Esophagus squamous epithelium (tissue), 5 donors: ENCODE data around the gene SCAPER. TPM values are rescaled to one million over a fixed set of nuclear protein-coding genes. Genes with fewer than 3 reads are reported as not detected.
"Not testable (repeated sequence)": the region's sequence is repeated elsewhere in the genome, so short reads cannot be mapped to it uniquely, and the experiment has no call there.

Experiments
- DNase-seq: peaks from one replicate; lab custom pipeline; 2025; lab: John Stamatoyannopoulos, UW
- H3K27ac ChIP-seq, 4 donors: fragments of 200-600 bp; sonication (generic); one replicate each; pipeline ENCODE4 v1.5.1; 2016 to 2019; ENCODE audit warnings: mild to moderate bottlenecking in 1 of 4
- H3K27me3 ChIP-seq, 4 donors: fragments of 200-600 bp; sonication (generic); 1 replicate in 3 of 4; 2 replicates in 1 of 4; pipeline versions ENCODE4 v1.5.1 to v1.6.0; 2017 to 2021; ENCODE audit warnings: antibody characterized with exemption in 1 of 4
- H3K36me3 ChIP-seq, 3 donors: fragments of 200-600 bp; sonication (generic); one replicate each; pipeline ENCODE4 v1.5.1; 2016 to 2019
- H3K4me1 ChIP-seq, 3 donors: fragments of 200-600 bp; sonication (generic); one replicate each; pipeline ENCODE4 v1.5.1; 2017 to 2019
- H3K4me3 ChIP-seq, 4 donors: fragments of 200-600 bp; sonication (generic); 1 replicate in 3 of 4; 2 replicates in 1 of 4; pipeline ENCODE4 v1.5.1; 2016 to 2019; ENCODE audit warnings: mild to moderate bottlenecking in 2 of 4, moderate library complexity in 1 of 4
- H3K9me3 ChIP-seq, 3 donors: fragments of 200-600 bp; sonication (generic); one replicate each; pipeline ENCODE4 v1.5.1; 2016 to 2019
- POLR2A ChIP-seq, 4 donors: fragments of 450-650 bp; IDR thresholded peaks; one replicate each; pipeline ENCODE4 v1.6.1; 2017; ENCODE audit warnings: antibody characterized with exemption in 4 of 4, mild to moderate bottlenecking in 4 of 4, moderate library complexity in 3 of 4
- WGBS, 2 donors: methylation state at CpG; one replicate each; pipeline ENCODE4 v1.1.5; 2018; 5-methylcytosine and 5-hydroxymethylcytosine counted together
- intact Hi-C: fragments of 100-400 bp; cut with DNase I; formaldehyde crosslinking; loops from one replicate; pipeline ENCODE4 v1.15.0; 2022
- total RNA-seq, 4 donors: library from RNA; depleted of rRNA; stranded (reverse); fragments of >200 nt; gene quantifications; one replicate each; pipeline ENCODE4 v1.1.0, GENCODE V29; 2016
- TF ChIP-seq, protein P1 (sequence below), 6 experiments: fragments of 450-650 bp in 4 of 6; fragments of 200-600 bp in 2 of 6; sonication (generic) in 2 of 6; IDR thresholded peaks; one replicate each; pipeline ENCODE4 v1.5.1; 2016 to 2019; ENCODE audit warnings: antibody characterized with exemption in 6 of 6, mild to moderate bottlenecking in 4 of 6, moderate library complexity in 4 of 6
- donor health status: DM: yes; HTN: yes; CAD: no.

Gene SCAPER
- total RNA-seq, 4 donors from 2014 or later: 18.3 to 30.1 (median 25.3) TPM

DNA sequence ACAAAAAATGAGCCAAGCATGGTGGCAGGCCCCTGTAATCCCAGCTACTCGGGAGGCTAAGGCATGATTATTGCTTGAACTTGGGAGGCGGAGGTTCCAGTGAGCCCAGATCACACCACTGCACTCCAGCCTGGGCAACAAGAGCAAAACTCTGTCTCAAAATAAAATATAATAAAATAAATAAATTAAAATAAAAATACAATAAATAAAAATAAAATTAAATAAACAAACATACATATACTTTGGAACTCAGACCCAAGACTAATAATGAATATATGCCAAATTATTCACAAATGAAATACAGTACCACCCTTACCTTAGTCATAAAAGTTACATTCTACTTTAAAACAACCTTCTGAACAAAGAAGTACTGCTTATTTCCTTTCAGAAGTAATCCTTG is 81.8 kb downstream of the SCAPER start:
- Histone ChIP-seq H3K4me3 (no peak overlapping the region), H3K9me3 (peaks cover 0 to 6% (median 5%) of the 10 kb centered on the region in 3 donors)
- intact Hi-C loops: no loop called here

DNA sequence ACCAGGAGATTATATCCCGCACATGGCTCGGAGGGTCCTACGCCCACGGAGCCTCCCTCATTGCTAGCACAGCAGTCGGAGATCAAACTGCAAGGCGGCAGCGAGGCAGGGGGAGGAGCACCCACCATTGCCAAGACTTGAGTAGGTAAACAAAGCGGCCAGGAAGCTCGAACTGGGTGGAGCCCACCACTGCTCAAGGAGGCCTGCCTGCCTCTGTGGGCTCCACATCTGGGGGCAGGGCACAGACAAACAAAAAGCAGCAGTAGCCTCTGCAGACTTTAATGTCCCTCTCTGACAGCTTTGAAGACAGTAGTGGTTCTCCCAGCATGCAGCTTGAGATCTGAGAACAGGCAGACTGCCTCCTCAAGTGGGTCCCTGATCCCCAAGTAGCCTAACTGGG is 86.2 kb downstream of the SCAPER start:
- intact Hi-C loops, H3K27me3 ChIP-seq: not testable (repeated sequence)
- 92% methylated on average over 2 to 4 of the region's 9 CpGs for WGBS, 2 donors

More for the DNA sequence above, 81.8 kb downstream of the SCAPER start:
- no peak overlapping the region for H3K27ac ChIP-seq
- no peaks in the 10 kb centered on the region for H3K27me3 ChIP-seq
- peaks cover 0 to 6% (median 0%) of the 10 kb centered on the region in 3 donors for H3K36me3 ChIP-seq
- no peaks in the 10 kb centered on the region for H3K4me1 ChIP-seq
- no peak for DNase-seq
- WGBS, 2 donors: 86 to 95% methylated on average over 2 of the region's 2 CpGs
- TF ChIP-seq, protein P1, sequence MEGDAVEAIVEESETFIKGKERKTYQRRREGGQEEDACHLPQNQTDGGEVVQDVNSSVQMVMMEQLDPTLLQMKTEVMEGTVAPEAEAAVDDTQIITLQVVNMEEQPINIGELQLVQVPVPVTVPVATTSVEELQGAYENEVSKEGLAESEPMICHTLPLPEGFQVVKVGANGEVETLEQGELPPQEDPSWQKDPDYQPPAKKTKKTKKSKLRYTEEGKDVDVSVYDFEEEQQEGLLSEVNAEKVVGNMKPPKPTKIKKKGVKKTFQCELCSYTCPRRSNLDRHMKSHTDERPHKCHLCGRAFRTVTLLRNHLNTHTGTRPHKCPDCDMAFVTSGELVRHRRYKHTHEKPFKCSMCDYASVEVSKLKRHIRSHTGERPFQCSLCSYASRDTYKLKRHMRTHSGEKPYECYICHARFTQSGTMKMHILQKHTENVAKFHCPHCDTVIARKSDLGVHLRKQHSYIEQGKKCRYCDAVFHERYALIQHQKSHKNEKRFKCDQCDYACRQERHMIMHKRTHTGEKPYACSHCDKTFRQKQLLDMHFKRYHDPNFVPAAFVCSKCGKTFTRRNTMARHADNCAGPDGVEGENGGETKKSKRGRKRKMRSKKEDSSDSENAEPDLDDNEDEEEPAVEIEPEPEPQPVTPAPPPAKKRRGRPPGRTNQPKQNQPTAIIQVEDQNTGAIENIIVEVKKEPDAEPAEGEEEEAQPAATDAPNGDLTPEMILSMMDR (IDR thresholded peaks at IDR 0.05): no peak
- no peak for TF ChIP-seq POLR2A (IDR thresholded peaks at IDR 0.05)

DNA sequence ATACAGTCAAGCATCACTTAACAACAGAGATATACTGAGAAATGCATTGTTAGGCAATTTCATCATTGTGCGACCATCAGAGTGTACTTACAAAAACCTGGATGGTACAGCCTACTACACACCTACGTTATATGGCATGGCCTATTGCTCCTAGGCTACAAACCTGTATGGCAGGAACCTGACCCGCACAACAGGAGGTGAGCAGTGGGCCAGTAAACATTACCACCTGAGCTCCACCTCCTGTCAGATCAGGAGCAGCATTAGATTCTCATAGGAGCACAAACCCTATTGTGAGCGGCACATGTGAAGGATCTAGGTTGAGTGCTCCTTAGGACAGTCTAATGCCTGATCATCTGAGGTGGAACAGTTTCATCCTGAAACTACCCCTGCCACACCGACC is 89.7 kb downstream of the SCAPER start:
- TF ChIP-seq, protein P1 (IDR thresholded peaks at IDR 0.05): no peak
- no peak for TF ChIP-seq POLR2A (IDR thresholded peaks at IDR 0.05)
- Histone ChIP-seq H3K4me3 (no peak overlapping the region), H3K36me3 (peaks cover 0 to 6% (median 0%) of the 10 kb centered on the region in 3 donors), H3K9me3 (peaks cover 0 to 6% (median 5%) of the 10 kb centered on the region in 3 donors), H3K4me1 (no peaks in the 10 kb centered on the region), H3K27ac (no peak overlapping the region), H3K27me3 (no peaks in the 10 kb centered on the region)
- intact Hi-C loops: no loop called here
- WGBS, 2 donors: 74 to 91% methylated on average over 4 to 5 of the region's 5 CpGs
- no peak for DNase-seq

More for the DNA sequence above, 86.2 kb downstream of the SCAPER start:
- not testable (repeated sequence) for DNase-seq, H3K4me3 ChIP-seq, H3K4me1 ChIP-seq, H3K27ac ChIP-seq, H3K36me3 ChIP-seq, H3K9me3 ChIP-seq

DNA sequence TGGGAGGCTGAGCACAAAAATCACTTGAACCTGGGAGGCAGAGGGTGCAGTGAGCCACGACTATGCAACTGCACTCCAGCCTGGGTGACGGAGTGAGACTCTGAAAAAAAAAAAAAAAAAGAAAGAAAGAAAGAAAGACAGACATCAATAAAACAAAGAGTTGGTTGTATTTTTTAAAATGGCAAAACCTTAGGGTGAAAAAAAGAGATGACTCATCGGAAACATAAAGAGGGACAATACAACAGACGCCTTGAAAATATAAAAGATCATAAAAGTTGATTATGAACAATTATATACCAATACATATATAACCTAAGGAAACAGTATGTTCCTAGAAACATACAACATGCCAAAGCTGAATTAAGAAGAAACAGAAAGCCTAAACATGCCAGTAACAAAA is 92.8 kb downstream of the SCAPER start:
- Histone ChIP-seq H3K36me3 (no peaks in the 10 kb centered on the region), H3K4me3 (no peak overlapping the region), H3K27me3 (no peaks in the 10 kb centered on the region), H3K9me3 (no peaks in the 10 kb centered on the region), H3K27ac (no peak overlapping the region), H3K4me1 (no peaks in the 10 kb centered on the region)
- WGBS, 2 donors: 74 to 82% methylated on average over 4 of the region's 4 CpGs
- intact Hi-C loops: no loop called here
- TF ChIP-seq POLR2A (IDR thresholded peaks at IDR 0.05): no peak
- TF ChIP-seq, protein P1 (IDR thresholded peaks at IDR 0.05): no peak
- DNase-seq: no peak

DNA sequence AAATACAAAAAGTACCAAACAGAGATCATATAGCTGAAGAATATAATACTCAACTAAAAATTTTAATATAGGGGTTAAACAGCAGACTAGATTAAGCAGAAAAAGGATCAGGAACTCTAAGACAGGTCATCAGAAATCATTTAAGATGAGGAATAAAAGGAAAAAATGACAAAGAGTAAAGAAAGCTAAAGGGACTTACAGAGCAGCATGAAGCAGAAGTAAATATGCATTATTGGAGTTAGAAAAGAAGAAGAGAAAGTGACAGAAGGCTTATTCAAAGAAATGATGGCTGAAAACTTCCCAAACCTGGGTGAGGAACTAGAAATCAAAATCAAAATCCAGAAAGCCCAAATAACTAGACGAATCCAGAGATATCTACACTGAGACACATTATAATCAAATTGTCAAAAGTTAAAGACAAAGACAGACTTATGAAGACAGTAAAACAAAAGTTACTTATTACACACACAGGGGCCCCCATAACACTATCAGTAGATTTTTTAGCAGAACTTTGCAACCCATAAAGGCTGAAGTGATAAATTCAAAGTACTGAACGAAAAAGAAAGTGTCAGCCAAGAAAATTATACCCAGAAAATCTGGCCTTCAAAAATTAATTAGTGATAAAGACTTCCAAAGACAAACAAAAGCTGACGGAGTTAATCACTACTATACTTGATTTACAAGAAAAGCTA is 95.6 kb downstream of the SCAPER start:
- no peaks in the 10 kb centered on the region for H3K9me3 ChIP-seq
- no peak overlapping the region for H3K4me3 ChIP-seq
- H3K27ac ChIP-seq: no peak overlapping the region
- no peak for DNase-seq
- TF ChIP-seq, protein P1 (IDR thresholded peaks at IDR 0.05): no peak
- TF ChIP-seq POLR2A (IDR thresholded peaks at IDR 0.05): no peak
- peaks cover 0 to 2% (median 0%) of the 10 kb centered on the region in 3 donors for H3K36me3 ChIP-seq
- no peaks in the 10 kb centered on the region for H3K27me3 ChIP-seq
- WGBS, 2 donors: 81 to 90% methylated on average over 3 of the region's 3 CpGs
- intact Hi-C loops: no loop called here
- no peaks in the 10 kb centered on the region for H3K4me1 ChIP-seq
